ENCODE data around the gene MED26.

Gene MED26

GRCh38 chr19:16591803-16592556, 36.0 kb downstream of the MED26 start:
- DNase-seq (ENCODE audit: low read depth in 2 of 2), result no peak
- H3K4me3 ChIP-seq (replicated peaks in 1 of 2; ENCODE audit: low read depth in 2 of 2, low read length in 2 of 2), result no peak overlapping the region
- TF ChIP-seq CTCF (IDR thresholded peaks at IDR 0.05; ENCODE audit: low read depth, low read length), result no peak

- TF ChIP-seq CTCF (IDR thresholded peaks at IDR 0.05; ENCODE audit: low read depth, low read length), result no peak
- H3K4me3 ChIP-seq (replicated peaks in 1 of 2; ENCODE audit: low read depth in 2 of 2, low read length in 2 of 2), result no peak overlapping the region
- no peak for DNase-seq (ENCODE audit: low read depth in 2 of 2)
Observed at GRCh38 chr19:16590876-16591802, 36.9 kb downstream of the MED26 start.

GRCh38 chr19:16589917-16590316, 38.1 kb downstream of the MED26 start:
- DNase-seq (ENCODE audit: low read depth in 2 of 2), result no peak
- H3K4me3 ChIP-seq (replicated peaks in 1 of 2; ENCODE audit: low read depth in 2 of 2, low read length in 2 of 2), result no peak overlapping the region
- no peak for TF ChIP-seq CTCF (IDR thresholded peaks at IDR 0.05; ENCODE audit: low read depth, low read length)

GRCh38 chr19:16588824-16589577, 39.0 kb downstream of the MED26 start:
- no peak for DNase-seq (ENCODE audit: low read depth in 2 of 2)
- H3K4me3 ChIP-seq (replicated peaks in 1 of 2; ENCODE audit: low read depth in 2 of 2, low read length in 2 of 2), result no peak overlapping the region

GRCh38 chr19:16587833-16588823, 39.9 kb downstream of the MED26 start:
- peak; percentile 43 to 47 for DNase-seq (ENCODE audit: low read depth in 2 of 2)
- TF ChIP-seq CTCF (IDR thresholded peaks at IDR 0.05; ENCODE audit: low read depth, low read length), result no peak
- no peak overlapping the region for H3K4me3 ChIP-seq (replicated peaks in 1 of 2; ENCODE audit: low read depth in 2 of 2, low read length in 2 of 2)

More at GRCh38 chr19:16588824-16589577, 39.0 kb downstream of the MED26 start:
- no peak for TF ChIP-seq CTCF (IDR thresholded peaks at IDR 0.05; ENCODE audit: low read depth, low read length)

All from cardiac fibroblast (primary cell).